Measurements from ENCODE around the gene PNP. TPM values are rescaled to one million over a fixed set of nuclear protein-coding genes. Genes with fewer than 3 reads are reported as not detected.

Gene PNP
- total and polyA plus RNA-seq, 2 donors (not counting 1 experiment from before 2014, with no cell fraction given), result 42.0 to 119 TPM

DNA sequence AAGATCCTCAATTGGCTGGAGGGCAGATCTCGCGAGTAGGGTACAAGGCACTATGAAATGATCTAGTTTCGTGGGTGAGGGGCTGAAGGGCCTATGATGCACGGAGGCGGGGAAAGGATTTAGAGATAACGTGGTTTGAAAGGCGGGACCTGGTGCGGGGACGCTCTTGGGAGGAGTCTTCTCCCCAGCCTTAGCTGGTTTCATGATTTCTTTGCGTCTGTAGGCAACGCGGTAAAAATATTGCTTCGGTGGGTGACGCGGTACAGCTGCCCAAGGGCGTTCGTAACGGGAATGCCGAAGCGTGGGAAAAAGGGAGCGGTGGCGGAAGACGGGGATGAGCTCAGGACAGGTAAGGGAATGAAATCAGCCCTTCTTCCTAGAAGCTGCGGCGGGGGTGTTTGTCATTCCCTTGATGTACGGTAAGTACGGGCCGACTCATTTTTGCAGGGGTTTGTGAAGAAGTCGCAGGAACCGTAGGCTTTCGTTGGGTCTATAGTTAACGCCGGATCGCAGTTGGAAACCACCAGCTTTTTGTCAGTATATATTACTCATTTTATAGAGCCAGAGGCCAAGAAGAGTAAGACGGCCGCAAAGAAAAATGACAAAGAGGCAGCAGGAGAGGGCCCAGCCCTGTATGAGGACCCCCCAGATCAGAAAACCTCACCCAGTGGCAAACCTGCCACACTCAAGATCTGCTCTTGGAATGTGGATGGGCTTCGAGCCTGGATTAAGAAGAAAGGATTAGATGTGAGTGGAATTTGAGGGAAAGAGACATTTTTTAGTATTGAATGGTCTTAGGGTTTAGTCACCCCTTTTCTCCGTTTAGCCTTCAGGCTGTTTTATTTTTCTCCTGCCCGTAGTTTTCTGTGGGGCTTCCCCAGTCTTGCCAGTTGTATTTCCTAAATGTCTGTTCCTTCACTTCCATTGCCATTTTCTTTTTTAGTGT, 13.6 kb upstream of the PNP start:
- intact Hi-C loops (cut with micrococcal nuclease), result loop anchor here (1.0 to 2.0 kb wide), 5 partner anchors 14 to 228 kb away; partner anchors contain the start of genes PARP2, PNP and TEP1
- H3K27ac ChIP-seq (ENCODE audit: low read length in 2 of 2), result peak overlapping the region; percentile 87 to 97
- ChIA-PET CTCF (interaction anchor here (0.8 to 4.6 kb wide), 5 partner anchors 14 to 157 kb away, joined by 3 to 59 read pairs (median 3); partner anchors contain the start of genes PARP2 and TEP1), POLR2A (interaction anchor here (0.6 to 2.6 kb wide), 9 partner anchors 9 to 113 kb away, joined by 3 to 17 read pairs (median 4); partner anchors contain the start of genes PNP and TEP1)
- no peaks in the 10 kb centered on the region for H3K9me3 Mint-ChIP-seq (ENCODE audit: insufficient read depth)
- peaks cover 16 to 58% of the 10 kb centered on the region in 2 experiments for H3K36me3 ChIP-seq (replicated peaks in 1 of 2; ENCODE audit: control extremely low read depth in 1 of 2, control insufficient read depth in 1 of 2, extremely low read depth in 1 of 2, insufficient read depth in 2 of 2, low read length in 1 of 2)
- H3K9me3 ChIP-seq (ENCODE audit: control extremely low read depth in 1 of 3, control insufficient read depth in 2 of 3, insufficient read depth in 1 of 3, low read length in 2 of 3), result no peaks in the 10 kb centered on the region
- peaks cover 32% of the 10 kb centered on the region for H3K4me1 Mint-ChIP-seq
- H3K27me3 Mint-ChIP-seq, result no peaks in the 10 kb centered on the region
- H3K79me2 ChIP-seq (ENCODE audit: control insufficient read depth, insufficient read depth, low read length), result peaks cover 66% of the 10 kb centered on the region
- no peaks in the 10 kb centered on the region for H3K27me3 ChIP-seq (replicated peaks in 1 of 4; ENCODE audit: control extremely low read depth in 1 of 4, control insufficient read depth in 3 of 4, insufficient read depth in 4 of 4, low read length in 3 of 4)
- H4K20me1 ChIP-seq (ENCODE audit: control insufficient read depth, insufficient read depth, low read length, poor library complexity, severe bottlenecking), result peaks cover 27% of the 10 kb centered on the region
- no peak overlapping the region for H3K4me3 Mint-ChIP-seq
- TF ChIP-seq EZH2 (IDR thresholded peaks at IDR 0.05; ENCODE audit: borderline replicate concordance, insufficient read depth, low read depth, low read length, poor library complexity, severe bottlenecking), result no peak
- no peak for TF ChIP-seq CTCF (IDR thresholded peaks at IDR 0.05)
- peak overlapping the region; percentile 85 for H2AFZ ChIP-seq (ENCODE audit: insufficient read depth, low read depth, low read length, poor library complexity, severe bottlenecking)
- peak overlapping the region; percentile 89 for H3K4me2 ChIP-seq (replicated peaks; ENCODE audit: low read depth, low read length, poor library complexity, severe bottlenecking)
- no peak for DNase-seq
- no peak overlapping the region for H3K27ac Mint-ChIP-seq
- under 1% methylated on average over 29 of the region's 39 CpGs for WGBS (ENCODE audit: insufficient coverage)
- peak; percentile 41 for ATAC-seq (ENCODE audit: low read depth)
- H3K4me3 ChIP-seq (ENCODE audit: control extremely low read depth in 1 of 5, extremely low read depth in 1 of 5, insufficient read depth in 1 of 5, low read depth in 2 of 5, low read length in 4 of 5), result peak overlapping the region; percentile 70 to 95 (median 92)
- peaks cover 27 to 63% of the 10 kb centered on the region in 2 donors for H3K4me1 ChIP-seq (ENCODE audit: control insufficient read depth in 2 of 2, insufficient read depth in 2 of 2, low read length in 2 of 2)
- peak overlapping the region; percentile 82 for H3K9ac ChIP-seq (ENCODE audit: low read length)

Data from B cell (primary cell).